M059J (cell line): ENCODE data around the gene CDKN2AIPNL. TPM values are rescaled to one million over a fixed set of nuclear protein-coding genes. Genes with fewer than 3 reads are reported as not detected.

Experiments
- DNase-seq: peaks from one replicate; pipeline ENCODE4 v3.0.0-alpha.2; 2012; ENCODE audit warnings: low read depth
- total RNA-seq: library from RNA; depleted of rRNA; stranded (reverse); fragments of >200 nt; shearing (Covaris generic); gene quantifications from 2 replicates; pipeline ENCODE4 v1.2.3, GENCODE V29; 2014; rRNA removed

CDKN2AIPNL gene, protein sequence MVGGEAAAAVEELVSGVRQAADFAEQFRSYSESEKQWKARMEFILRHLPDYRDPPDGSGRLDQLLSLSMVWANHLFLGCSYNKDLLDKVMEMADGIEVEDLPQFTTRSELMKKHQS
- total RNA-seq = 29.9 and 37.1 TPM in 2 replicates

DNA sequence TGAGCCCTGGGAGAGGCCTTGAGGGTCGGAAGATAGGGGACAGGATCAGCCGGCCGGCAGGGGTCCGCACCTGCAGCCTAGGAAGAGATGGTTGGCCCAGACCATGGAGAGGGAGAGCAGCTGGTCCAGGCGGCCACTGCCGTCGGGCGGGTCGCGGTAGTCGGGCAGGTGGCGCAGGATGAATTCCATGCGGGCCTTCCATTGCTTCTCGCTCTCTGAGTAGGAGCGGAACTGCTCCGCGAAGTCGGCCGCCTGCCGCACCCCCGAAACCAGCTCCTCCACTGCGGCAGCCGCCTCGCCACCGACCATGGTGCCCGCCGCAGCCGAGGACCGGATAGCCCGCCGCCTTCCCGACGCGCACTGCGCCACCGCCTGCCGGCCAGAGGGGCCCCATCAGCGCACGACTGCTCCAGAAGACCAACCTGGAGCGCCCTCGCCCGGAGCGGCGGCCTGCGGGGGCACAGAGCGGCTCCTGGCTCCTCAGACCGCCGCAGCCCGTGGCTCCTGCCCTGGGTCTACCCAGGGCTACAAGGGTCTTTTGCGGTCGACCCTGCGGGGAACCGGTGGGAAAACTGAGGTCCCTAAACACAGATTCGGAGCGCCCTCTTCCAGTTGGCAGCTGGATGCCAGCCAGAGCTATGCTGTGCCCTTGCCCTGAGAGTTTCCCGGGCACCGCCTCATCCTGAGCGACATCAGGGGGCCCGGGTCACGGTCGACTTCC, at the start of gene CDKN2AIPNL:
CDKN2AIPNL (minus strand) TSS at position 336 of the 721 bp plus-strand sequence; CDS start at position 309, 27 bp downstream.
- DNase-seq = peak; percentile 82

DNA sequence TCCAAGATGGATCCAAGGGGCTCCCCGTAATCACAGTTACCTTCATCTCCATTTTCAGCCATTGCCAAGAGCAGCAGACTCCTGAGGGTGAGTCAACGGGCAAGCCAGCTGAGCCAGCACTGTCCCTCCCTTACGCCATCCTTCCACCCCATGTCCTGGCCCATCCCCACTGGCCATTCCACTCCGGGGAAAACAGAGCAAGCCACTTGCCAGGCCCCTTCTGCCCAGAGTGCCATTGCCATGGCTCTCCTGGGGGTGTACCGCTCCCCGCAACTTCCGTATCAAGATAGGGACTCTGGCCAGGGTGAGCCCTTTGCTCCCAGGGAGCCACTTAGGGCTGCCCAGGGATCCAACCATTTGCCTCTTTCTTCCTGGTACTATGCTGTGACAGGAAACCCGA, 48.9 kb upstream of the CDKN2AIPNL start:
- DNase-seq = peak; percentile 33

DNA sequence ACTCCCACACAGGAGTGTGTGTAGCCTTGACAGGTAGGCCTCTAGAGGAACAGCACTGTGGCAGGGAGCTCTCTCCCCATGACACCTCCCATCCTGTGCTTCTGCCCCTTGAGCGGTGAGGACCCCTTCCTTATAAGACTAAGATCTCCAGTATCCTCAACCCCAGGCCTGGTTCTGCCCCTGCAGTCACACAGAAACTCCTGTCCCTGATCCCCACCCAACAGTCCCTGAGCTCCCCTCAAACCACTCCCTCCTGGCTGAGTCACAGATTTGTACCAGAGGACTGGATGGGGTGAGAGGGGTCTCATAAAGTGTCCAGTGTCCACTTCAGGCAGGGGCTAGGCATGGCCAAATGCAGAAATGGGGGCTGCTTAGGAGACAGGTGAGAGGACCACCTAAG, 47.8 kb upstream of the CDKN2AIPNL start:
- no peak for DNase-seq

DNA sequence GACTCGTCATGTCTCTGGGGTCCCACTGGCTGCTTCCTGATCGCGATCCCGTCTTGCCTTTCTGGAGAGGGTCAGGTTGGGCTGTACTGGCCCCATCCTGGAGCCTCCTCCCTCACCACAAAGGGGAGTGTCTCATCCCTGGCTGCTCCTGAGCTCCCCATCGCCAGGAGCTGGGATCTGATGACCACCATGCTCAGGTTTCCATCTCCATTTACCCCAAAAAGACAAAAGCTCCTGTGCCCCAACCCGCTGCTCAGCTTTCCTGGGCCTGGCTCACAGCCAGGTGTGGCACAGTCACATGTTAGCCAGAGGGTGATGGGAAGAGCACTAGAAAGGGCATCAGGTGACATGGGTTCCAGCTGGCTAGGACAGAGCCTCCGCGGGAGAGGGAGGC, 47.3 kb upstream of the CDKN2AIPNL start:
- no peak for DNase-seq

DNA sequence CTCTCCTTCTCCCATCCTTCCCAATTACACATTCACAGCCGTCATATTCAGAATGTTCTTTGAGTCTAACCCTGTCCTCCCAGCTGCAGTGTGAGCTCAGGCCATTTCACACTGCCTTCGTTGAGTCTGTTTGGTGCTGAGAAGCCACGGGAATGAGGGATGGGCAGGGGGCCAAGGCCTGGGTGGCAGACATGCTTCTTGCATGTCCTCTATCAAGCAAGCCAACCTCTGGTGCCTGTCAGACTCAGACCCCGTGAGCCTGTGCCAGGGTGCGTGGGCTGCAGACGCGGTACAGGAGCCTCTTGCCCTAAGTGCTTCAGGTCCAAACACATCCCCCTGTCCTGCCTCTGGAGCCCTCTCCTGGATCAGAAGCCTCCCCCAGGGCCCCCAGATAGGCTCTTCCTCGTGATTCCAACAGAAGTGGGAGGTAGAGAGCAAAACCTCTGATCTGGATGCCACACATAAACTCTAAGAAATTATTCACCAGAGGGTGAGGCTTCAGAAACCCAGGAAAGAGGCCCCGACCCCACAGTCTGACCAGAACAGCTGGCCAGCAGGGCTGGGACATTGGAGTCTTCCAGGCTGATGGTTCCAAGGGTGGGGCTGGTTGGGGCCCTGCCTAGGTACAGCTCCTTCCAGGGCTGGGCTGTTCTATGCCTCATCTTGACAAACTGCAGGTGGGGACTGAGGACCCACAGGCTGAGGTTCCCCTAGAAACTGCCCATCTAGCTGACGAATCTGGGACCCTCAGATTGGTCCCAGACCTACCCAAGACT, 46.7 kb upstream of the CDKN2AIPNL start:
- peak; percentile 46 for DNase-seq

DNA sequence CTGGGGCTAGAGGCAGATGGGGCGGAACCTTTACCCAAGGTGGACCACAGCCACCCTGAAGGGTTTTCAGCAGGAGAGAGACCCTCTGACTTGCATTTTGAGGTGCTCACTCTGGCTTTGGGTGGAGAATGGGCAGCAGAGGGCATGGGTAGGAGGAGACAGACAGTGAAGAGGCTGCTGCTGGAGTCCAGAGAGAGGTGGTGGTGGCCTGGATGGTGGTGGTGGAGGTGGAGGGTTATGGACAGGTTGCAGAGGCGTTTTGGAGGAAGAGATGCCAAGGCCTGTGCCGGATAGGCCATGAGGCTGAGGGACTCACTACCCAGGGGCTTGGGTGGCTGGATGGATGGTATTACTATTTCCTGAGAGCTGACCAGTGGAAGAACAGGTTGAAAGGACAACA, 46.1 kb upstream of the CDKN2AIPNL start:
- DNase-seq = no peak

DNA sequence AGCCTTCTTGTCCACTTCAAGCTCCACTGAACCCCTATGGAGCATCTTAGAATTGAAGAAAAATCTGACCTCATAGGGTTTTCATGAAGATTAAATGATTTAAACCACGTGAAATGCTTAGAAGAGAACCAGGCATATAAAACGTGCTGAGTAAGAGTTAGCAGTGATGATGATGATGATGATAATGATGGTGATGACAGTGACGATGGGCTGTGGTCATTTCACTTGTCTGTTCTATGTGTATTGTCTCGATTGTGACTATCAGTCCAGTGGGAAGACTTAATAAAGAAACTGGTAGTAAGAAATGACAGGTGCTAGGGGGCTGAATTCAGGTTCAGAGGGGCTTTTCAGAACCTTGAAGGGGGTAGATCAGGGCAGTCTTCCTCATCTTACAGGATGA, 45.1 kb upstream of the CDKN2AIPNL start:
- DNase-seq = no peak

DNA sequence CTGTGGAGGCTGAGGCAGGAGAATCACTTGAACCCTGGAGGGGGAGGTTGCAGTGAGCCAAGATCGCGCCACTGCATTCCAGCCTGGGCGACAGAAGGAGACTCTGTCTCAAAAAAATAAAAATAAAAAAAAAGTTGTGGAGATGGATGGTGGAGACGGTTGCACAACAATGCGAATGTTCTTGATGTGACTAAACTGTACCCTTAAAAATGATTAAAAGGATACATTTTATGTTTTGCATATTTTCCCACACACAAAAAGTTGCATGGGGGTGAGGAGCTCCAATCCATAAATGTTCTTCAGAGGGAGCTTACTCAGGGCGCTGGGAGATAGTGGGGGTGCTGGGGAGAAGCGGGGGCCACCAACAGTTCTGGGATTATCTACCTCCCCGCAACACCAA, 43.8 kb upstream of the CDKN2AIPNL start:
- DNase-seq = no peak

DNA sequence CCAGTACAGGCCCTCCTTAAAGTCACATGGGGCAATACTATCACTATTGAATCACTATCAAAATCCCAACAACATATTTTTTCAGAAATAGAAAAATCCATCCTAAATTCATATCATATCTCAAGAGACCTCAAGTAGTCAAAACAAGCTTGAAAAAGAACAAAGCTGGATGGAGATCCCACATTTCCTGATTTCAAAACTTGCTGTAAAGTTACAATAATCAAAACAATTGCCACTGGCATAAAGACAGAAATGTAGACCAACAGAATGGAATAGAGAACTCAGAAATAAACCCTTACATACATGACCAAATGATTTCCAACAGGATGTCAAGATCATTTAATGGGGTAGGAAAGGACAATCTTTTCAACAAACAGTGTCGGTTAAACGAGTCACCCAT, 41.3 kb upstream of the CDKN2AIPNL start:
- no peak for DNase-seq

DNA sequence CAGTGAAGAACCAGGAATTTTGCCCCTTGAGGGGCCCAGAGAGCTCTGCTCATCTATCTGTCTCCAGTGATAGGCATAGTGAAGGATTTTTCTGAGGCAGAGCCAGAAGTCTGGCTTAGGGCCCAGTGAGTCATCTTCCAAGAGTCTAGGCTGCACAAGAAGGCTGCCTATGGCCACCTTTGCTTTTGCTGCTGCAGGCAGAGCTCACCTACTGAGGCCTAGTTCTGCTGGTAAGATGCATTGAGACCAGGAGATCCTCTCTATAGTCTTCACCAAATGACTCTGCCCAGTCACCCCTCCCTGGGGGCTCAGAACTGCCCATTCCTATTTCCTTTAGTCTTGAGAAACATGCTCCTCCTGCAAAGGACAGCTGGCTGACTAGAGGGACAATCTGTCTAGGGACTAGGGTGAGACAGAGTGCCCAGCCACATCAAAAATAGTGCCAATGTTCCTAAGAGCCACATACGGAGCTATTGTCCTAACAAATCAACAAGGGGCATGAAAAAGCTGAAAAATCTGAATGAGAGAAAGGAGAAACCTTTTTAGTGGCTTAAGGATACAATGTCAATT, 40.3 kb upstream of the CDKN2AIPNL start:
- DNase-seq = peak; percentile 85

DNA sequence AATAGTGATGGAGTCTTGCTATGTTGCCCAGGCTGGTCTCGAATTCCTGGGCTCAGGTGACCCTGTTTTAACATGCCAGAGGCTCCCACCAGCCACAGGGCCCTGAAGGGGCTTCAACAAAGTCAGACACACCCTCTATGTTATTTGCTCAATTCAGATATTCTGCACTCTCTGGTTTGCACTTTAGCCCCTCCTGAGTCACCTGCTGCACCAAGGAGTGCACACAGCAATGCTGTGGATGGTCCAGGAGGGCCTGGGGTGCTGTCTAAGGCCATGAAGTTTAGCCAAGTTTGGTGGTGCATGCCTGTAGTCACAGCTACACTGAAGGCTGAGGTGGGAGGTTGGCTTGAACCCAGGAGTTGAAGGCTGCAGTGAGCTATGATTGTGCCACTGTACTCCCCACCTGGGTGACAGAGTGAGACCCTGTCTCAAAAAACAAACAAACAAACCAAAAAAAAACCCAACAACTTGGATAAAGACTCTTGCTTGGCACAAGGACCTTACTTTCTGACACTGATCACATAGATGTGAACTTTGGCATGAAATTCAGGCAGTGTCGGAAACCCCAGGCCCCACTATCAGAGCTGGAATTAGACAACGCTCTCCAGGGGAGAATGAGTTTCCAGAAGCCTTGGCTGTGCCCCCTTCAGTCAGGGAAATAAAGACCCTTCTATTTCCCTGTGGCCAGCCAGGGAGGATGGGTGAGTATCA, 39.7 kb upstream of the CDKN2AIPNL start:
- DNase-seq = no peak

DNA sequence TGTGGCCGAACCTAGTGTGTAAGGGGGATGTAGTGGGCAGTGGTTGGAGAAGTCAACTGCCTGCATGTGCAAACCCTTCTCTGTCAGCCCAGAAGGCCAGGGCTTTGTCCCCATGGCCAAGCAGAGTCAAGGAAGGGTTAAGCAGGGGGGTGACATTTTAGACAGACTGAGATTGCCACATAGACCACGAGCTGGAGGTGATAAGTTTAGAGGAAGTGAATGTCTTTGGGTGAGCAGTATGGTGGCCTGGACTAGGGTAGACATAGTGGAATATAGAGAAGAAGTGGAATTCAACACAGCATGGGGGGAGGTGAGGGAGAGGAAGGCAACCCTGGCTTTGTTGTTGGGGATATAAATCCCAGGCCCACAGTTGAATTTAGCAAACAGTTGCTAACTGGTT, 38.7 kb upstream of the CDKN2AIPNL start:
- no peak for DNase-seq

DNA sequence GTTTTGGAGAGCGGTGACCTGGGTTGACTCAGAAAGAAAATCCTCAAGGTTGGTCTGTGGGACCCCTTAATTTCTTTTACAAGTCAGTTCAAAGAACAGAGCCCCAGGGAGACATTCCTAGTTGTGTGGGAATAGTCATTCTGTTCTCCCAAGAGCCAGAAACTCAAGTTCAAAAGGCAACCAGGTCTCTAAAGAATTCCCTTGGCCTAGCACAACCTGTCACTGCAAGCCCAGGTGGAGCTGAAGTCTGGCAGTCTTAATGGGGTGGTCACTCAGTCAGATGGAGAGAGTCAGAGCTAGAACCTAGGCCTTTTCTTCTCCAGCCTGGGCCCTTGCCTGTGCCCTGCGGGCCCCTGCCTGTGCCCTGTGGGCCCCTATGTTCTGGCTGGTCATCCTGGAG, 37.5 kb upstream of the CDKN2AIPNL start:
- DNase-seq = no peak

DNA sequence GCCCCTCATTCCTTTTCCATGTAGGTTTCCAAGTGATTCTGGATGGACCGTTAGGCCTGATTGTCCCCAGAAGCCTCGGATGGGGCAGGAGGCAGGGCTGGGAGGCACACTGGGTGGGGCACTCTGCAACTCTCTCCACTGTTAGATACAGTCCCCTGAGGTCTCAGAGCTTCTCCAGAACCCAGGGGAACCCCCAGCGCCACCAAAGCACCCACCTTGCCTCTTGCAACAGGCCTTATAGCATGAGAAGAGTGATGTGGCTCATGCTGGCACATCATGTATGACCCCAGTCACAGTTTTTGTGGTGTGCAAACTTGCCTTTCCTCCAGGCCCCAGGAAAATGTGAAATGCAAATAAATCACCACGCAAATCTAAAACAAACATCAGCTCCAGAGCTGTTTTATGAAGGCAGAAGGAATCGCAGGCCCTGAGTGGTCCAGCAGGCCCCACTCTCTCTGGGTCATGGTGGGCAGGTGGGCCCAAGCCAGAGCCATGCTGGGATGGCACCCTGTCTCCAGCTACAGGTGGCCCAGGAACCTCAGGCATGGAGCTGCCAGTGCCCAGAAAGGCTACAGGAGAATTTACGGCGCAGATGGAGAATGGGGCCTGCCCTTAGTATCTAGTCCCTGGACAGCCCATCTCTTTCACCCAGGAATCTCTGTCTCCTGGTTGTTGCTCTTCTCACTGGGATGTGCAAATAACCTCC, 36.3 kb upstream of the CDKN2AIPNL start:
- DNase-seq = no peak

DNA sequence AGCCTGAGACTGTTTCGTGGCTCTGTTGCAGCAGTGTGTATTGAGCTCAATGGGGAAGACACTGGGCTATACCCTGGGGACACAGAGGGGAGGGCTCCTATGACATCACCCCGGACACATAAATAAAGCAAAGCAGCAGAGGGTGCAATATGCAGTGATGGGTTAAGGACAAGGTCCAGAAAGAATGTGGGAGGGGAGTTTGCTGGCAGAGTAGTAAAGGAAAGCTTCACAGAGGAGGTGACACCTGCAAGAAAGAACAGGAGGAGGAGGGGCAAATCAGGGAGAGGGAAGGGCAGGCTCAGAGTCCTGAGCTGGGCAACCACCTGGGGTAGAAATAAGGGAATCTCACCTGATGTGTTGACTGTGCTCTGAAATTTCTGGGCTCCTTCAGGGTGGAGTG, 35.3 kb upstream of the CDKN2AIPNL start:
- peak; percentile 21 for DNase-seq

DNA sequence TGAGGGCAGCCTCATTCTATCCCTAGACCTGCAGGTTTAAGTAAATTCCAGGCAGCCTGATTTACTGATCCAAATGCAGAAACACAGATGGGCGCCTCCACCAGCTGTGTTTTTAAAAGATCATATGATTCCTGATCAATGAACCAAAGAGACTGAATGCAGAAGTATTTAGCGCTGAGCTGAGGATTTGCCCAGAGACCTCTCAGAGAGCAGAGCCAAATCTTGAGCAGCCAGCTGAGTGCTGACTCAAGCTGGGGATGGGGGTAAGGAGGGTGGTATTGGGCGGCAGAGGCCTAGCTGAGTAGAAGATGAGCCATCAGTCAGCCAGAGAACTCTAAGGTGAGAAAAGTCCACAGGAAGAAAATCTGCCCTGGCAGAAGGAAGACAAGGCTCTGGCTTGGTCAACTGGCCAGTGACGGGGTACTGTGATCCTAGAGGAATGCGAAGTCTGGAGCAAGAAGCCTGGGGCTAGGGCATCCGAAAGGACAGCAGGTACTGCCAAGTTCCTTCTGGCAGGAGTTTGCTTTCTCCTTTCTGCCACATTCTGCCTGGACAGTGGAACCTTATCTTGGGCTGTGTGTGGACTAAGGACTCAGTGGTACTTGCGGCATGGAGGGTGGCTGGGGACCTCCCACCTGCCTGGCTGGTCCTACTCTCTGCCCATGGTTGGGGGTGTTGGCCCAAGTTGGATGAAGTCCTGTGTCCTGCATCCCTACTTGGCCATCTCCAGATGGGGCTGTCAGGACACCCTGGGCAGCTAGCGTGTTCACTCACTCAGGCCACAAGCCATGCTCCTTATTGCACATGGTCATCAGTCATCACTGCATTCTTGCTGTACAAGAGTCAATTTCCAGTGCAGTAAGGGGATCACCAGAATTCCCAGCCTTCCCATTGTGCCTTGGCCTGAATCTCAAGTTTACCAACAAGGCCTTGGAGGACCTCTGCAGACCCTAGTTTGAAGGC, 34.5 kb upstream of the CDKN2AIPNL start:
- no peak for DNase-seq

DNA sequence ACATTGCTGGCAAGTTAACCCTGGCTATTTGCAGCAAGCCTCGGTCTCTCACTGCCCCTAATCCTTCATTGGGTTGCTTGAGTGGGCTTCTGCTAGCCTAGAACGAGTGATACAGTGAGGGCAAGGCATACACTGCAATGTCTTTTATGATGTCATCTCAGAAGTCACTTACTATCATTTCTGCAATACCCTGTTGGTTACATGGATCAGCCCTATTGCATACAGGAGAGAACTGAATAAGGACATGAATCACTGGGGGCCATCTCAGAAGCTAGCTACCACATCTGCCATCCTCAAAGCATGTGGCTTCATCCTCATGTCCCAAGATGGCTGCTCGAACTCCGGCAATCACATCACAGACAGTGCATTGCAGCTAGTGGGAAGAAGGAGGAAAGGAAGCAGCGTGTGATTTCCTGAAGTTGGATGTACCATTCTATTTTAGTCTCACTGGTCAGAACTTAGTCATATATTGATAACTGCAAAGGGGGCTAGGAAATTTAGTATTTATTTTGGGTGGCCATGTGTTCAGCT, 33.3 kb upstream of the CDKN2AIPNL start:
- DNase-seq = no peak

DNA sequence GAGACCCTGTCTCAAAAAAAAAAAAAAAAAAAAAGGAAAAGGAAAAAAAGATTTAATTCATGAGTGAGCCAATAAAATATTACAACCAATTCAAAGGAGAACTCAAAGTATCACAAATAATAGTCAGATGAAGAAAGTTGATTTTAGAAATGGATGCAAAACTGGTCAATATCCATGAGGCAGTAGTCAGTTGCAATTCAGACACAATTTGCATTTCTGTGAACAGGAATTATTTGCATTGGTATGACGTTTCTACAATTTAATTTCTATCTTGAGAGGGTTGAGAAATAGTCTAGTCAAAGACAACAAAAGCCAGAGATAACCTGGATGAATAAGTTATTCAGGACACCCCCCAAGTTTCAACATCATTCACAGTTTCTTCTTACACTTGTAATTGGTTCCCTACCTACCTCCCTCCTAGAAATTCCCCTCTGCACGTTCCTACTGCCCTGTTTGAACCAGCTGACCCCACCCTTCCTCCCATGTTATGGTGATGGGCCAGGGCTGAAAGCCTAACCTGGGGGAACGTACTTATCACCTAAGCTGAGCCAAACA, 28.6 kb upstream of the CDKN2AIPNL start:
- DNase-seq = no peak

DNA sequence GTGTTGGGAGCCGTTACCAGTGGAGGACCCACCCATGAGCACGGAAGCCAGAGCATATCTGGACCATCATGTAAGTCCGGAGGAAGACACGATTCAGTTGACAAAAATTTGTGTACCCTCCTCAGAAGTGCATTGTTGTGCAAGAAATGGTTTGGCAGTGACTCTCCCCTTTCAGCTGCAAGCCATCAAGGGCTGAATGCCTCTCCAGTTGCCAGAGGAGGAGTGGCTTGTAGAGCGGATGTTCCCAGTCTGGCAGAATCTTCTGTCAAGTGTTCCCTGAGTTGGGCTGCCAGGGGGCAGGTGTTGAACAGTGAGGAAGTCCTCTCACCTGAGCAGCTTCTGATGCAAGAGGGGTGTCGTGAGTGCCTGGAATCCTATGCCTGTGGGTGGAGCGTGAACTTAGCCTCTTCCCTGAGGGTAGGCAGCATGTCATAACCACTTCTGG, 27.6 kb upstream of the CDKN2AIPNL start:
- DNase-seq = peak; percentile 86
